Measurements from ENCODE around the gene SLFN5.
"Not testable (repeated sequence)": the region's sequence is repeated elsewhere in the genome, so short reads cannot be mapped to it uniquely, and the experiment has no call there.

The SLFN5 gene

DNA sequence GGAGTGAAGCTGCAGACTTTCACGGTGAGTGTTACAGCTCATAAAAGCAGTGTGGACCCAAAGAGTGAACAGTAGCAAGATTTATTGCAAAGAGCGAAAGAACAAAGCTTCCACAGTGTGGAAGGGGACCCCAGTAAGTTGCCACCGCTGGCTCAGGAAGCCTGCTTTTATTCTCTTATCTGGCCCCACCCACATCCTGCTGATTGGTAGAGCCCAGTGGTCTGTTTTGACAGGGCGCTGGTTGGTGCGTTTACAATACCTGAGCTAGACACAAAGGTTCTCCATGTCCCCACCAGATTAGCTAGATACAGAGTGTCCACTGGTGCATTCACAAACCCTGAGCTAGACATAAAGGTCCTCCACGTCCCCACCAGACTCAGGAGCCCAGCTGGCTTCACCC, 35.6 kb downstream of the SLFN5 start:
- H2BK15ac ChIP-seq (ENCODE audit: low read length); H2BK5ac ChIP-seq (ENCODE audit: low read length): not testable (repeated sequence)

DNA sequence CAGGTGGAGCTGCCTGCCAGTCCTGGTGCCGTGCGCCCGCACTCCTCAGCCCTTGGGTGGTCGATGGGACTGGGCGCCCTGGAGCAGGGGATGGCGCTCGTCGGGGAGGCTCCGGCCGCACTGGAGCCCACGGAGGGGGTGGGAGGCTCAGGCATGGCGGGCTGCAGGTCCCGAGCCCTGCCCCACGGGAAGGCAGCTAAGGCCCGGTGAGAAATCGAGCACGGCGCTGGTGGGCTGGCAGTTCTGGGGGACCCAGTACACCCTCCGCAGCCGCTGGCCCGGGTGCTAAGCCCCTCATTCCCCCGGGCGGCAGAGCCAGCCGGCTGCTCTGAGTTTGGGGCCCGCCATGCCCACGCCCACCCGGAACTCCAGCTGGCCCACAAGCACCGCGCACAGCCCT, 36.0 kb downstream of the SLFN5 start:
- H2BK120ac ChIP-seq (ENCODE audit: low read depth, low read length); H4K8ac ChIP-seq (ENCODE audit: low read depth, low read length); H3K27ac ChIP-seq (replicated peaks; ENCODE audit: low read length); H3K9ac ChIP-seq (ENCODE audit: low read depth, low read length, poor library complexity); H2AFZ ChIP-seq (ENCODE audit: low read length); H4K91ac ChIP-seq (ENCODE audit: low read depth, low read length, poor library complexity); H3K23ac ChIP-seq (ENCODE audit: low read depth, low read length, poor library complexity); H2BK12ac ChIP-seq (ENCODE audit: low read length); H3K27me3 ChIP-seq (ENCODE audit: control insufficient read depth in 3 of 3, insufficient read depth in 3 of 3, low read depth in 1 of 3, low read length in 3 of 3); H3K36me3 ChIP-seq (replicated peaks in 1 of 2; ENCODE audit: control insufficient read depth in 2 of 2, insufficient read depth in 2 of 2, low read length in 2 of 2); H3K4me1 ChIP-seq (ENCODE audit: control insufficient read depth in 2 of 2, insufficient read depth in 1 of 2, low read depth in 1 of 2, low read length in 2 of 2); H2AK5ac ChIP-seq (ENCODE audit: low read depth, low read length); H3K79me1 ChIP-seq (ENCODE audit: low read depth, low read length); DNase-seq (ENCODE audit: low spot score); H3K14ac ChIP-seq (ENCODE audit: low read length); H3K4me3 ChIP-seq (ENCODE audit: low read length in 2 of 2); H3K4me2 ChIP-seq (ENCODE audit: insufficient read depth, low read length, poor library complexity, severe bottlenecking); H3K4ac ChIP-seq (ENCODE audit: low read length); H3K18ac ChIP-seq (ENCODE audit: low read length); H3K9me3 ChIP-seq (replicated peaks in 1 of 2; ENCODE audit: control insufficient read depth in 2 of 2, insufficient read depth in 1 of 2, low read depth in 1 of 2, low read length in 2 of 2); H2BK5ac ChIP-seq (ENCODE audit: low read length); H2BK15ac ChIP-seq (ENCODE audit: low read length): not testable (repeated sequence)
- no CpG with 5 or more reads among the region's 29 CpGs for WGBS, 2 donors (ENCODE audit: extremely low coverage in 2 of 2, insufficient read length in 2 of 2, insufficient replicate concordance in 1 of 2)

More for the DNA sequence above, 35.6 kb downstream of the SLFN5 start:
- not testable (repeated sequence) for H3K14ac ChIP-seq (ENCODE audit: low read length); H3K23ac ChIP-seq (ENCODE audit: low read depth, low read length, poor library complexity); H3K9me3 ChIP-seq (replicated peaks in 1 of 2; ENCODE audit: control insufficient read depth in 2 of 2, insufficient read depth in 1 of 2, low read depth in 1 of 2, low read length in 2 of 2); H3K18ac ChIP-seq (ENCODE audit: low read length); H2AFZ ChIP-seq (ENCODE audit: low read length); H3K79me1 ChIP-seq (ENCODE audit: low read depth, low read length); H2AK5ac ChIP-seq (ENCODE audit: low read depth, low read length); H3K4me2 ChIP-seq (ENCODE audit: insufficient read depth, low read length, poor library complexity, severe bottlenecking); H3K4me1 ChIP-seq (ENCODE audit: control insufficient read depth in 2 of 2, insufficient read depth in 1 of 2, low read depth in 1 of 2, low read length in 2 of 2); DNase-seq (ENCODE audit: low spot score); H3K9ac ChIP-seq (ENCODE audit: low read depth, low read length, poor library complexity); H3K4ac ChIP-seq (ENCODE audit: low read length); H3K4me3 ChIP-seq (ENCODE audit: low read length in 2 of 2); H3K27me3 ChIP-seq (ENCODE audit: control insufficient read depth in 3 of 3, insufficient read depth in 3 of 3, low read depth in 1 of 3, low read length in 3 of 3); H4K91ac ChIP-seq (ENCODE audit: low read depth, low read length, poor library complexity); H2BK12ac ChIP-seq (ENCODE audit: low read length); H4K8ac ChIP-seq (ENCODE audit: low read depth, low read length); H2BK120ac ChIP-seq (ENCODE audit: low read depth, low read length); H3K27ac ChIP-seq (replicated peaks; ENCODE audit: low read length); H3K36me3 ChIP-seq (replicated peaks in 1 of 2; ENCODE audit: control insufficient read depth in 2 of 2, insufficient read depth in 2 of 2, low read length in 2 of 2)
- no CpG with 5 or more reads among the region's 6 CpGs for WGBS, 2 donors (ENCODE audit: extremely low coverage in 2 of 2, insufficient read length in 2 of 2, insufficient replicate concordance in 1 of 2)

DNA sequence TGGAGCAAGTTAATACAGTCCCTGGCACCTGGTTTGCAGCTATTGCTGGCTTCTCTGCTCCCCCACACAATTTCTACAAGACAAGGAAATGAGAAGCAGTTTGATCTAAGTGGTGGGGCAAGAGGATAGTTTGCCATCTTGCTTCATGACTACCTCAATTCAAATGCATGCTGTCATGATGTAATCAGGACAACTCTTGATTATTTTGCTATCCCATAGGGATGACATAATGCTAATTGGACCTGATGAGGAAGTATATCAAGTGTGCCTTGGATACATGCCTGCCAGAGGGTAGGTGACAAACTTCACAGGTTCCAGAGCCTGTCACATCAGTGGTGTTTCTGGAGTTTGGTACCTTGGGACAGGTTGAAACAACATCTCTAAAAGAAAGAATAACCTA, 40.9 kb downstream of the SLFN5 start:
- no peak overlapping the region for H3K4me2 ChIP-seq (ENCODE audit: insufficient read depth, low read length, poor library complexity, severe bottlenecking)
- no peak overlapping the region for H3K27ac ChIP-seq (replicated peaks; ENCODE audit: low read length)
- no peak for DNase-seq (ENCODE audit: low spot score)

DNA sequence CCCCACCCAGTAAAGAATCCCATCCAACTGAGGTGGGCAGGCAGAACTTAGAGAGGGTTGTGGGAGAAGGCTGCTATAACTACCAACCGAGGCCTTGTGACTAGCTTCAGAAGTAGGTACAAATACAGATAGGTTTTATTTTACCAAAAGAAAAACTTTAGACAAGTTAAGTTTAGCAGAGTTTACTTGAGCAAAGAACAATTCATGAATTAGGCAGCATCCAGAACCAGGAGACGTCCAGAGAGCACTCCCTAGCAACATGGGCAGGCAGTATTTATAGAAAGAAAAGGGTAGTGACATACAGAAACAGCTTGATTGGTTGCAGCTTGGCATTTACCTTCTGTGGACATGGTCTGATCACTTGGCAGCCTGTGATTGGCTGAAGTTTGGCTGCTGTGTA, 42.1 kb downstream of the SLFN5 start:
- Histone ChIP-seq H4K91ac (ENCODE audit: low read depth, low read length, poor library complexity) (no peak overlapping the region), H3K27ac (replicated peaks; ENCODE audit: low read length) (no peak overlapping the region), H2AK5ac (ENCODE audit: low read depth, low read length) (no peak overlapping the region), H3K4me2 (ENCODE audit: insufficient read depth, low read length, poor library complexity, severe bottlenecking) (no peak overlapping the region), H3K14ac (ENCODE audit: low read length) (no peak overlapping the region), H3K4me3 (ENCODE audit: low read length in 2 of 2) (no peak overlapping the region), H3K79me1 (ENCODE audit: low read depth, low read length) (no peaks in the 10 kb centered on the region), H2AFZ (ENCODE audit: low read length) (no peak overlapping the region), H4K8ac (ENCODE audit: low read depth, low read length) (no peak overlapping the region), H3K4ac (ENCODE audit: low read length) (no peak overlapping the region), H3K9ac (ENCODE audit: low read depth, low read length, poor library complexity) (no peak overlapping the region), H3K9me3 (replicated peaks in 1 of 2; ENCODE audit: control insufficient read depth in 2 of 2, insufficient read depth in 1 of 2, low read depth in 1 of 2, low read length in 2 of 2) (no peaks in the 10 kb centered on the region), H2BK5ac (ENCODE audit: low read length) (no peak overlapping the region), H2BK12ac (ENCODE audit: low read length) (no peak overlapping the region), H3K18ac (ENCODE audit: low read length) (no peak overlapping the region), H3K36me3 (replicated peaks in 1 of 2; ENCODE audit: control insufficient read depth in 2 of 2, insufficient read depth in 2 of 2, low read length in 2 of 2) (no peaks in the 10 kb centered on the region), H2BK15ac (ENCODE audit: low read length) (no peak overlapping the region), H3K4me1 (ENCODE audit: control insufficient read depth in 2 of 2, insufficient read depth in 1 of 2, low read depth in 1 of 2, low read length in 2 of 2) (no peaks in the 10 kb centered on the region), H2BK120ac (ENCODE audit: low read depth, low read length) (no peak overlapping the region), H3K27me3 (ENCODE audit: control insufficient read depth in 3 of 3, insufficient read depth in 3 of 3, low read depth in 1 of 3, low read length in 3 of 3) (peaks cover 0 to 8% (median 0%) of the 10 kb centered on the region in 3 experiments), H3K23ac (ENCODE audit: low read depth, low read length, poor library complexity) (no peak overlapping the region)
- DNase-seq (ENCODE audit: low spot score): no peak
- WGBS, 2 donors (ENCODE audit: extremely low coverage in 2 of 2, insufficient read length in 2 of 2, insufficient replicate concordance in 1 of 2): no CpG with 5 or more reads among the region's 2 CpGs

More for the DNA sequence above, 40.9 kb downstream of the SLFN5 start:
- Histone ChIP-seq H3K23ac (ENCODE audit: low read depth, low read length, poor library complexity) (no peak overlapping the region), H2BK5ac (ENCODE audit: low read length) (no peak overlapping the region), H3K14ac (ENCODE audit: low read length) (no peak overlapping the region), H3K9me3 (replicated peaks in 1 of 2; ENCODE audit: control insufficient read depth in 2 of 2, insufficient read depth in 1 of 2, low read depth in 1 of 2, low read length in 2 of 2) (no peaks in the 10 kb centered on the region), H4K8ac (ENCODE audit: low read depth, low read length) (no peak overlapping the region), H3K18ac (ENCODE audit: low read length) (no peak overlapping the region), H3K4me3 (ENCODE audit: low read length in 2 of 2) (no peak overlapping the region), H2BK12ac (ENCODE audit: low read length) (no peak overlapping the region), H3K79me1 (ENCODE audit: low read depth, low read length) (no peaks in the 10 kb centered on the region), H4K91ac (ENCODE audit: low read depth, low read length, poor library complexity) (no peak overlapping the region), H3K4ac (ENCODE audit: low read length) (no peak overlapping the region), H2AK5ac (ENCODE audit: low read depth, low read length) (no peak overlapping the region), H2BK15ac (ENCODE audit: low read length) (no peak overlapping the region), H3K4me1 (ENCODE audit: control insufficient read depth in 2 of 2, insufficient read depth in 1 of 2, low read depth in 1 of 2, low read length in 2 of 2) (no peaks in the 10 kb centered on the region), H3K9ac (ENCODE audit: low read depth, low read length, poor library complexity) (no peak overlapping the region), H2AFZ (ENCODE audit: low read length) (no peak overlapping the region), H3K27me3 (ENCODE audit: control insufficient read depth in 3 of 3, insufficient read depth in 3 of 3, low read depth in 1 of 3, low read length in 3 of 3) (peaks cover 0 to 8% (median 0%) of the 10 kb centered on the region in 3 experiments), H2BK120ac (ENCODE audit: low read depth, low read length) (no peak overlapping the region), H3K36me3 (replicated peaks in 1 of 2; ENCODE audit: control insufficient read depth in 2 of 2, insufficient read depth in 2 of 2, low read length in 2 of 2) (no peaks in the 10 kb centered on the region)
